Kidney capillary endothelial cell (primary cell): Measurements from ENCODE around the gene AFF2.
"Not testable (repeated sequence)": the region's sequence is repeated elsewhere in the genome, so short reads cannot be mapped to it uniquely, and the experiment has no call there.

Experiments used
- DNase-seq: peaks from one replicate; pipeline ENCODE4 v3.0.0-alpha.2; 2018; ENCODE audit warnings: low spot score

Gene AFF2

DNA sequence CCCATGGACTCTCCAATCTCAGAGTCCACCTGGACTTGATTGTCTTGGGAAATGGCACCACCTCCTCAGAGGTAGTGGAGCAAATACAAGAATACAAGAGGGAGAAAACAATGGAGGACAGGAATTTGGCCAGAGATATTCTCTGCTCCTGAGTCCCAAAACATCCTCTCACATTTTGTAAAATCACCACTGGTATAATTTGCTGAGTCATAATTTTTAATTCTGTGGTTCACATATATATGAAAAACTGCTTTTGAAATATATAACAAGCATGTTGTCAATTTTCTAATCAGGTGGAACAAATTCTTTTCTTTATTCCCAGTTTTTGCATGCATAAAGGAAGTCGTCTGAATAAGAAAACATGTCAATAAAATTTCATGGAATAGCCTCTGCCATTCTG lies 356.1 kb downstream of the AFF2 start:
- DNase-seq = no peak

DNA sequence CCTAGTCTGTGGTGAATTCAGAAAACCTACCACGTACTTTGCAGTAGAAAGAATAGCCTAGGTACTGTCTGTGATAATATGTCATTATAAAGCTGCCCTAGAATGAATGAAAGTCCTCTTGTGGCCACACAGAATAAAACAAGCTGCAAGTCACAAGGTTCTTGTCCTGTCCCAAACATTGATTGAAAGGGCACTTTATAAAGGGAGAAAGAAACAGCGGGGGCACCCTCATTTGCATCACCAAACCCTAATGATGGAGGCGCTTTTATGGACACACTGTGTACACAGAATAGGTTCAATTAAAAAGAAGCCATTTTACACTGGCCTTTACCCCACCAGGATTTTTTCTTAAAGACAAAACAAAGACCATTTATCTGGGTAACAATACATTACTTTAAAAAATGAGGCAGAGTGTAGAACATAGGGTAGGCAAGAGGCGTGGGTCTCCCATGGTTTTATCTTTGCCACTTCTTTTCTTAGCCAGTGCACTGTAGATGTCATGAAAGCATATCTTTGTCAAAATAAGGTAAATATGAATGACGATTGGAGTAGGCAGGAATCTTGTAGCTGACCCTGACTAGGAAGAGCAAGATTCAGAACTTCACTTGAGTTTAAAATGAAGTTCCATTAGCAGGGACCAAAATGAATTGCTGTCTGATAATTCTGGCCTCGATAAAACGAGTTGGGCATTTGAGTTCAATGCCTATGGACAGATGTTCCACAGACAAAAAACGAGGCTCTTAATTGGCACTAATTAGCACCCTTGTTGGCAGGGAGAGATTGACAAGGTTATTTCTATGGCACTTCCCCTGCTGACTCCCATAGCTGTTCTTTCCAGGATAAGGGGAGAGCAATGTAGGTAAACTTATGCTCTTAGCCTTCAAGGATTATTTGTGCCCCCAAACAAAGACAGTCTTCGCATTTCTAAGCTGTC lies 365.1 kb downstream of the AFF2 start:
- no peak for DNase-seq

DNA sequence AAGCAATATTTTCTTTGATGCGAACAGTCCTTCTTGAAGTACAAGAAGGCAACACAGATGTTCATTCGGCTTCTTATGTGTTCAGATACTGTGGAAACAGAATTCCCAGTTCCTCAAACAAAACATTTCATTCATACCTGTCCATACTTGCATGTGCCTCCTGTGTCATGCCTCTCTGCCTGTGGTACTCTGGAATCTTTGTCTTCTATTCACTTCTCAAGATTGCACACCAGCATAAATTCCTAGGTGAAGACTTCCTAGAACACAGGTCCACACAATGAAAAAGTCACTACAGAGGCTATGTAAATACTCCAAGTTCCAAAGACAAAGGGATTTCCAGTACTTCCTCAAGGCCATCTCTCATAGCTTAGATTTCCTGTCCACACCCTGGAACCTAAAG lies 367.2 kb downstream of the AFF2 start:
- no peak for DNase-seq

DNA sequence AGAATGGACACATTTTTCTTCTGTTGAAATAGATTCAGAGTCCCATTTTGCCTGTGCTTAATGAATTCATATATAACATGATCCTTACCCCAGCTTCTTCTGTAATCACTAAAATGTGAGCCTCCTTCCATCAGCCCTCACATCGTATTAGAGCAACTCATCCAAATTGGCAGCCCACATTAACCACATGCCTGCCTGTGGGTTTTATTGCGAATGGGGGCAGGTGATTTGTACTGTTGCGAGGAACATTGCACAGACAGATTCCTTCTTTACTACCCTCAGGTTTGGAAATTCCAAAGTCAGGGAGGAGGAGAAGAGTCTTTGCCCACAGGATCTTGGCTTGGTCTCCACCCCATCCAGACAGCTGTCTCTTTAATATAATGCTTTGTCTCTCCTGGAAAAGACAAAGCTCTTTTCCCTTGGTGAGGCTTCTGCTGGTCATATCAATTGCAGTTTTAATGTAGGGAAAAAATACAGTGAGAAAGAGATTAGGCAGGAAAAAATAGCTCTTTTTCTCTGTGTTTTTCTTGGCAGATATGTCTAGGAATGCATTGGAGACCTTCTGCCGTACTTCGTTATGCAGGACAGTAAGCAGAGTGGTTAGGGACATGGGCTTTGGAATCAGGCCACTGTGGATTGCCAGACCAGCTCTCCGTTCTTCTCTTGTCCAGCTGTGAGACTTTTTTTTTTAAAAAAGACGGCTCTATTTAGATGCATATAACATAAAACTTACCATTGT lies 371.2 kb downstream of the AFF2 start:
- DNase-seq = no peak

DNA sequence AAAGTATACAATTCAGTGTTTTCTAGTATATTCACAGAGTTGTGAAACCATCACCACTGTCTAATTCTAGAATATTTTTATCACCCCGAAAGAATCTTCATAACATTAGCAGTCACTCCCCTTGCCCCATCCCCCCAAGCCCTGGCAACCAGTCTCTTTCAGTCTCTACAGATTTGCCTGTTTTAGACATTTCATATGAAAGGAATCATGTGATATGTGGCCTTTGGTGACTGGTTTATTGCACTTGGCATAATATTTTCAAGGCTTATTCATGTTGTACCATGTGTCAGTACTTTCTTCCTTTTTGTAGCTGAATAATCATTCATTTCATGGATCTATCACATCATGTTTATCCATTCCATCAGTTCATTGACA lies 371.7 kb downstream of the AFF2 start:
- DNase-seq = no peak

DNA sequence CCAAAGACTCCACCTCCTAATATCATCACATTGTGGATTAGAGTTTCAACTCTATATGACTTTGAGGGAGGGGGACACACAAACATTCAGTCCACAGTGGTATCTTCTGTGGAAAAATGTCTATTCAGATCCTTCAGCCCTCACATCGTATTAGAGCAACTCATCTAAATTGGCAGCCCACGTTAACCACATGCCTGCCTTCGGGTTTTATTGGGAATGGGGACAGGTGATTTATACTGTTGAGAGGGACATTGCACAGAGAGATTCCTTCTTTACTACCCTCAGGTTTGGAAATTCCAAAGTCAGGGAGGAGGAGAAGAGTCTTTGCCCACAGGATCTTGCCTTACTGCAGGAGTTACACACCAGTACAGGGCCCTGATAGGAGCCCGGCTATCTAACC lies 372.5 kb downstream of the AFF2 start:
- DNase-seq = no peak

DNA sequence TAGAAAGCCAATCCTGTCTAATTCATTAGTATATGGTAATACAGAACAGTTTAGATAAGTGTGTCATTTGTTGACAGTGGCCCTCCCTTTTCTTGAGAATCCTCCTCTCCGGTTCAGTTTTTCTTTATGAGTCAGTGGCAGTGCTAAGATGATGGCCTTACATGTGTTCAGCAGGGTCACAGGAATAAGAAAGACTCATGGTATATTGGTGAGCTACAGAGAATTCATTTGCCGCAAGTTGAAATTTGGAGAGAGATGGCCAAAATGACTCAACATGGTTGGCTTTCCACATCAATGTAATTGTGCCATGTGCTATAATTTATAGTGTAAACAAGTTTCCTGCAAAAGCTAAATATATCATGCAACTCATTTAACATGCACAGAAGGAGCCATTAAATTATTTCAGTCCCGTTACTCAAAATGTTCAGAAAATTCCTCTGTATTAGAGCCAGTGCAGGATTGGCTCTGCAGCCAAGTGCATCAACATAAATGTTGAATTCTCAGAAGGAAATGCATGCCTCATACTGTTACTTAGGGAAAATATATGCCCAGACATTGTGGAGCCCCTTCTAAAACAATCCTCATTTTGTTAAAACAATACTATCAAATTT lies 374.3 kb downstream of the AFF2 start:
- DNase-seq = no peak

DNA sequence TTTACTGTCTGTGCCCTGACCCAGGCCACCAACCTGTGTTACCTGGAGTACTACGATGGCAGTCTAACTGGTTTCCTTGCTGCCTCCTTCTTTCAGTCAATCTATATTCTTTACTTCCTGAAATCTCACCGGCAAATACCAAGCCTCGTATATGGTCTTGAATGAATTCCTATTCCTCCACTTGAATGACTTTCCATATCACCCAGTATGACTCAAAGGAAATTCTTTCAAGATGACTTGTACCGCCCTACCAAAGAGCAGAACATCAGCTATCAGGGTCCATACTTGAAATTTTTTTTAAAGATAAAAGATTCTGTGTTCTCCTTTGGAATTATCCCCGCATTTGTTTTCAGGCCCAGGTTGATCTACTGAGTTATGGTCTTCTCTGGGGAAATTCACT lies 378.0 kb downstream of the AFF2 start:
- DNase-seq = no peak

DNA sequence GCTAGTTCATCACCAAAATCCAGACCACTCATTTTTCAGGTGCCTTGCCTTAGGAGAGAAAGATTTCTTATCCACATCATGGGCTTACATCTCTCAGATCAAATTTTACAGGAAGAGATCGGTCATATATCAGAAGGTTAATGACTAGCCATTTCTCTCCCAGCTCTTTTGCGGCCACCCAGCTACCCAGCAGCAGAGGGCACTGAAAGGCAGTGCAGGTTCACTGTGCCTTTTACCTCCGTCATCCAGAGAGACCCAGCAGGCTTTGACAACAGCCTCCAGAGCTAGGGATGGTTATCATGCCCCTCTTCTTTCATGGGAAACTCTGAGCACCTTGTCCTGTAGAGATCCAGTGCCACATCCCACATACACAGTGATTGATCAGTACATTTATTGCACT lies 384.8 kb downstream of the AFF2 start:
- DNase-seq = no peak

DNA sequence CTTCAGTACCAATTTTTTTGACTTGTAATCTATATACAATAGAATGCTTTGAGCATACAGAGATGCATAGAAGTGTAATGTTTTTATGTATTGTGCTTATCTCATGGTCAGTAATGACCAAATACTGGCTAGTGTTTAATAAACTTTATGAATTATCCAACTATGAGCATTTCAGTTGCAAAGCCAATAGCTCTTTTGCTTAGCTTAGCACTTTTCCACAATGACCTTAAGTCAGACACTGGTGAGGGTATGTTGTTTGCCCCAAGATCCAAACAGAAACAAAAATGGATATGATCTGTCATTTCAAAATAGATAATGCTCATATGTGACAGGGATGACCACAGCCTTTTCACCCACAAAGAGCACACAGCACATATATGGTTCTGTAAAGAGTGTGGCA lies 393.0 kb downstream of the AFF2 start:
- DNase-seq = no peak

DNA sequence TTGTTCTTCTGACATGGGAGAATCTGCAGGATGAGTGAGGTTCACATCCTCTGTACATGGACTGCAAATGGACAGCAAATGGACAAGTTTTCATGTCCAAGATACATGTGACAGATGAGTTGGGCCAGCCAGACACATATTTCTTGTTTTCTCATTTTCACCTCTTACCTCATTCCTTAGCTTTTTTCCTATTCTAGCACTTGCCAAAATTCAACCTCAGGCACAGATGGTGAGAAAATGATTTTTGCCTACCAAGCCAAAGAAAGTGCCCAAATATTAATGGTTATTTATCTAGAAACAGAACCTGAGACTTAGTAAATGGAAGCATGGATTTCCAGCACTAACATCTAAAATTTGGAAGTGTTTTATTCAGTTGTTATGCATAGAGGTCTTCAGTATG lies 402.2 kb downstream of the AFF2 start:
- no peak for DNase-seq

DNA sequence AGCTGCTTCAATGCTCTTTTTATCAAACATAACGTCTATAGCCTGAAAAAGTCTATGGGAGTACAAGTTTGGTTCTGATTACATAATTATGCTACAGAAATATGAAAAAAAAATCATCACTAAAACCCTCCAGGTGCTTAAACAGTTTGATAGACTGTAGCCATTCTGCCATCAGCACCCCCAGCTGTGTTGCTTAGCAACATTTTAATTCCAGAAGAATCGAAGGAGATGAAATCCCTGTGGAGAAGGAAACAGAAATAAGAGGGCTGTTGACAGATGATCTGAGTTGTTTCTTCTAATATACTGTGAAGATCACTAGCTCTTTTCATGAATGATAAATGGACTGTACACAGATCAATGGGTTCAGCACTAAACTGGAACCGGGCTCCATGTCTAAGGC lies 402.8 kb downstream of the AFF2 start:
- no peak for DNase-seq

DNA sequence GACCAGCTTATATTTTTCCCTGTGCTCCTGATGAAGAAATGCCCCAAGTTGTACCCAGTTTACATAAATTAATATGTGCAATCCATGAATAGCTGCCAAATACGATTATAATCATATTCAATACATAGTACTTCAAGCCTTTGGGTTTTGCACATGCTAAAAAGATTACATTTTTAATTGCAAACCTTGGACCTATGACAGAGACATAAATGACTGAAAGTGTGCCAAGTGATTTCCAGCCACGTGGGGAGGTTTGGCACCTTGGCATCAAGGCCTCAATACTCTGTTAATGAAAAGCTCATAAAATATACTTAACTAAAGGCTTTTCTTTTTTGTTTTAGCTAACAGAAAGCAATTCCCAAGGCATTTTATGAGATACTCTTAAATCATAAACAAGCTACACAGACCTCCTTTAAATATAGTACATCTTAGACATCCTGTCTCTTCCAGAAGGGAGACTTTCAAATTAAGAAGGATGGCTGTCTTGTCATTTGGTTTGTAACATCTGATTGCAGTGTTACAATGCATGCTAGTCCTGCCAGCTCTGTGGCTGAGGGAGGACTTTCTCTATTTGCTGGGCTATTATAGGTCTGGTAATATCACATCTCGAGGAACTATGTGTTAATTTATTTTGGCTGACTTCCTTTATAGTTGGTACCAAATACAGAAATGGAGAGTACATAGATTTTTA lies 404.1 kb downstream of the AFF2 start:
- no peak for DNase-seq

DNA sequence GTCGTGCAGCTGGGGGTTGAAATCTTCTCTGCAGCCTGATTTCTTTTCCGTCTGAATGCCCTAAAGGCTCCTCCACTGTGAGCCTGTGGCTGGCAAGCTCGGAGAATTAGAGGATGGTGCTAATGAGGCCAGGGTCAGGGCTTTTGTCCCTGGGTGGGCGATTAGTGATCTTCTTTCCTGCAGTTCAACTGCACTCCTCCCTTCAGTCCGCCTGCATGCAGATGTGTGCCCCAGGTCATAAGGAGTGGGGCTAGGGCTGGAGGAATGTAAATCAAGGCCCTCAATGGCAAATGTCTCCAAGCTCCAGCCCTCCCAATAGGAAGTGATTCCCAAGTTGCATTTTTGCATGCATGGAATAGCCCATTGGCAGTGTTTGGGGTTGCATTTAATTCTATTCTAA lies 405.0 kb downstream of the AFF2 start:
- no peak for DNase-seq

DNA sequence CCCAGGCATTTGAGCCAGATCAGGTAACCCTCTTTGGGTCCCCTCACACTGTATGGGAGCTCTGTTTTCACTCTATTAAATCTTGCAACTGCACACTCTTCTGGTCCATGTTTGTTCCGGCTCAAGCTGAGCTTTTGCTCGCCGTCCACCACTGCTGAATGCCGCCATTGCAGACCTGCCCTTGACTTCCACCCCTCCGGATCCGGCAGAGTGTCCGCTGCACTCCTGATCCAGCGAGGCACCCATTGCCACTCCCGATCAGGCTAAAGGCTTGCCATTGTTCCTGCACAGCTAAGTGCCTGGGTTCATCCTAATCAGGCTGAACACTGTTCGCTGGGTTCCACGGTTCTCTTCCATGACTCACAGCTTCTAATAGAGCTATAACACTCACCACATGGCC lies 406.2 kb downstream of the AFF2 start:
- not testable (repeated sequence) for DNase-seq

DNA sequence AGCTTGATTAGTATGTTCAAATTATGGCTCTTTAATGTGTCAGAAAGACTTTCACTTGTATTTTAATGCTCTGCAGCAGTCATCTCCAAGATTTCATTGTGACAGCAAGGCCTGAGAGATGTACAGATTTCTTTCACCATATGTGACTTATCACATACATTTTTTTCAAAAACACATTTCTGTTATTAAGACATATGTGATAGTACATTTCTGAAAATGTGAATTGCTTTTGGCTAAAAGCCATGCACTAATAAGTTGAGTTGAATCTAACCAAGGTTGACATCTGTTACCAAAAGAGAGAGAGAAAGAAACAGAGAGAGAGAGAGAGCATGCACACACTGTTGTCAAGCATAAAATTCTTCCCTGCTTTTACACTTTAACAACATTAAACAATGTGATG lies 409.3 kb downstream of the AFF2 start:
- DNase-seq = no peak

DNA sequence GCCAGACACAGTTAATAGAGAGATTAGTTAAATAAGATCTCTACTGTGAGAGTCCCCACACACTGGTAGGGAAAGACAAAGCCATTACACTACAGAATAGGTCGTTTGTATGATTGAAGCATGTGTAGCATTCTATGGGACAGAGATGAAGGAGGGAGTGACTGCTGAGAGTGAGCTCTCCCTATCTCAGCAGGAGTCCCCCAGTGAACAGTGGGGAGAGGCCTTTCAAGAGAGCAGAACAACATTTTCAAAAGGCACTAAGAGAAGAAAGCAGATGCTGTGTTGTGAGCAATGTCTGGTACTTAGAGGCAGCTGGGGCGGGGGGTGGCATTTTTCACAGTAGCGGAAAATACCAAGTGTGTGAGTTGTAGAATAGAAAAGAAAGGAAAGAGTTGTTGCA lies 413.6 kb downstream of the AFF2 start:
- no peak for DNase-seq

DNA sequence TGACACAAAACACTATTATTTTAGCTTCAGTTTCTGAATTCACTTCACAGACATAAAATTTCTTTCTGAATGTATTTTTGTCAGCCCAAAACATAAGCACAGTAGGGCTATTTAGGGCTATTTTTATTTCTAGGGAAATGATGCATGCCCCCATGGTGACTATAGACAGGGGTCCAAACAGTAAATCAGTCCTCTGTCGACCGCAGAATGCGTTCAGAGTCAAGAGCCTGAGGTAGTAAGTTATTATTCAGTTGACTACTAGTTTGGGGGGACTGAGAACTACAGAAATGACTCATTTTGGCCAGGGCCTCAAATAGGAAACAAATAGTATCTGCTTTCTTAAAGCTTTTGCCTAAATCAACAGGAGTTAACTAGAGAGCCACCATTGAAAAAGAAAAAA lies 414.4 kb downstream of the AFF2 start:
- no peak for DNase-seq

DNA sequence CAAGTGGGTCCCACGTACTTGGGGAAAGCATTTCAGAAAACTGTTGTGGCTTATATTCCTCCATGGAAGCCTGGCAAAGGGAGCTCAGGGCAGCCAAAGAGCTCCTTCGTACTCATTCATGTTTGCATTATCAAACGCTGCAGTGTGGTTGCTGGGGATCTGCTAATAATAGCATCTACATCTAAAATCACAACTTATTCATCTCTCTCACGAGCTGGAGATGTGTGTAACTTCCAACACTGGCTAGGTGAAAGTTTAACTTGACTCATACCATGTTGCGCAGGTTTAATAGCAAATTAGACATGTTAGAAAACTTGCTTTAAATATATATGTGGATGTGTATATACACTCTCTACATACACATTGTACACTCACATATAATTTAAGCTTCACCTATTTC lies 415.1 kb downstream of the AFF2 start:
- DNase-seq = no peak

DNA sequence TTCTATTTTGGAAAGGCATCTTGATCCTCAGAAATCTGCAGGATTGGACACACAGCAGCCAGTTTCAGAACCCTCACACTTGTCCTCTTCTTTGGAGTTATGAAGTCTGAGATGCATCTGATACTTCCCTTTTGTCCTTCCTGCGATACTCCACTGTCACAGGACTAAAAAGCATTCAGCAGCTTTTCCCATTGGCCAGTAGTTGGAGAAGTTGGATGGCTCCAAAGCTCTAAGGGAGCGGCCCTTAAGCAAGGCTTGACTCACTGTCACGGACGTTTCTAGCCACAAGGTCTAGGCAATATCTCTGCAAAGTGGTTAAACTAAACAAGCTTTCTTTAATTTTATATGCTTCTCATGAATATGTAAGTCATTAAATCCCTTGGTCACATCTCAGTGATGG lies 417.0 kb downstream of the AFF2 start:
- no peak for DNase-seq

DNA sequence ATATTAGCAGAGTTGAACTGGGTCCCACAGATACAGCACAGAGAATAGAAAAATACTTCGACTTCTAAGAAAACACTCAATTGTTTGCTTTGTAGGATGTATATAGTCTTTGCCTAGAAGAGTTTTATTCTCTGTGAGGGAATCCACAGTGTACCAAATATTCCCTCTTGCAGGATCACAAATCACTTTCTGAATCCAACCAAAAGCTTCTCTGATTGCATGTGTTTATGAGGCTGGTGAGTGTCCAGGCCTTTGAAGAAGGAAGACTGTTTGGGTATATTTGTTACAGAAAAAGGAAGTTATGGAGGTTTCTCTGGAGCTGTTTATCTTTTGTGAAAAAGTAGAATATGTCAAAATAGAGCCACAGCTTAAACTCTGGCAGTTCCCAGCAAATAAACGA lies 423.2 kb downstream of the AFF2 start:
- DNase-seq = no peak

DNA sequence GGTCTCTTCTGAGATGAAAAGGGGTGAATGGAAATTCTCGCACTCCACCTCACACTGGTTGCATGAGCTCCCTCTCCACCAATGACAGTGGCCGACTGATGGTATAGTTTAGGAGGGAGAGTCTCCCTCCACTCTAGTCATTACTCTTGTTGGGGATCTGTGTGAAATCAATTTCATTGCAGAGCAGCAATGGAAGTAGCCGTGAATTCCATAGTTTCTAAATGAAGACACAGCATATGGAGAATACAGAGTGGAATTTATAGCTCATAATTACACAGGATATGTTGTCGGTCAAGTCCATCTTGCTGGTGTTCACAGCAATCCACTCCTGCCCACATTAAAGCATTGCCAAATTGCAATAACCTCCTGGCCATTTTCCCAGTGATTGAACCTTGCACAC lies 426.0 kb downstream of the AFF2 start:
- no peak for DNase-seq

DNA sequence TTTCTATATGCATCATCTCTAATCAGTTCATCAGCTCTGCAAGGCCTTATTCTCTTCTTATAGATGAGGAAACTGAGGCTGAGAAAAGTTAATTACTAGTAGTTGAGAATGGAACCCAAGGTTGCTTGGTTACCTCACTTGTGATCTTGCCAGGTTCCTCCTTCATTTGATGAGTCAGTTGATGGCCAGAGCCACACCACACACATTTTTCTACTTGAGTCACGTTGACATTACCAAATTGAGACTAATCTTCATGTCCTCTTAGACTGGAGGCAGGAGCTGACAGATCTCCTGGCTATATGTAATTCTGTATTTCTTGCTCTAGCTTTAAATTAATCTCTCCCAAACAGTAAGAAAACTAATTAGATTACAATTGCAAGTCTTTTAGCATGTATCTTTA lies 428.4 kb downstream of the AFF2 start:
- DNase-seq = no peak
